NOMO-1 treated with dmso at 0.1 percent for 144 hours (cell line): ENCODE data around the gene C1orf21.

Experiments used
- DNase-seq: peaks from one replicate; lab custom pipeline; 2025; ENCODE audit not compliant: unreplicated experiment; lab: John Stamatoyannopoulos, UW

Gene C1orf21

DNA sequence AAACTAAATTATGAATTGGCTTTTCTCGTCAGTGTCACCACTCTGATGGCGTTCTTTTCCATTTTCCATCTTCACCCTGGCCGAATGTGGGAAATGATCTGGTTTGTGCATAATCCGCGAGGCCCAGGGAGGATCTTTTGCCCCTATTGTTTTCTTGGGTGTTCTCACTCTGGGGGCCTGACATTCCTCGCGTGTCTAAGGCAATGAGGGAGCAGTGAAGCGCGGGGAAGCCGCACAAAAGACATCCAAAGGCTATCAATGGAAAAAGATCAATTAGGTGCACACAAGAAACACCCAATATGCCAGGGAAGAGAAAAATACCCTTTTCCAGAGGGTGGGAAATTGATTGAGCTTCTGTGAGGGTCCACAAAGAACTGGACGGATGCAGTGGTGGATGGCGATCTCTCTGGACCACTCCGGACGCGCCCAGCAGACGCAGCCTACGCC, 941 bp upstream of the C1orf21 start:
- no peak for DNase-seq

DNA sequence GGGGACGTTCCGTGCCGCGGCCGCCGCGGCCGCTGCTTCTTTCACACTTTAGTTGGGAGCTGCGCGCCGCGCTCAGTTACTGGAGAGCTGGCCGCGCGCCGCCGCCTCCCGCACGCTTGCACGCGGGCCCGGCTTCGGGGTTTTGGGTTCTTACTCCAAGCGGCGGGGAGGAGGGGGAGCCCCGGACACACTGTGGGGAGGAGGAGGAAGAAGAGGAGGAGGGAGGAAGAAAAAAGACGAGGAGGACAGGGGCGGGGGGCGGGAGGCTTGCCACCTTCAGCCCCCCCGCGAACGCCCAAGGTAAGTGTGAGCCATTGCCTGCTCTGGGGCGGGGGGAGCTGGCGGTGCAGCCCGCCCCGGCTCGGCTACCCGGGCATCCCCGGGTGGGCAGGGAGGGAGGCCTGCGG, 243 bp downstream of the C1orf21 start:
- no peak for DNase-seq

DNA sequence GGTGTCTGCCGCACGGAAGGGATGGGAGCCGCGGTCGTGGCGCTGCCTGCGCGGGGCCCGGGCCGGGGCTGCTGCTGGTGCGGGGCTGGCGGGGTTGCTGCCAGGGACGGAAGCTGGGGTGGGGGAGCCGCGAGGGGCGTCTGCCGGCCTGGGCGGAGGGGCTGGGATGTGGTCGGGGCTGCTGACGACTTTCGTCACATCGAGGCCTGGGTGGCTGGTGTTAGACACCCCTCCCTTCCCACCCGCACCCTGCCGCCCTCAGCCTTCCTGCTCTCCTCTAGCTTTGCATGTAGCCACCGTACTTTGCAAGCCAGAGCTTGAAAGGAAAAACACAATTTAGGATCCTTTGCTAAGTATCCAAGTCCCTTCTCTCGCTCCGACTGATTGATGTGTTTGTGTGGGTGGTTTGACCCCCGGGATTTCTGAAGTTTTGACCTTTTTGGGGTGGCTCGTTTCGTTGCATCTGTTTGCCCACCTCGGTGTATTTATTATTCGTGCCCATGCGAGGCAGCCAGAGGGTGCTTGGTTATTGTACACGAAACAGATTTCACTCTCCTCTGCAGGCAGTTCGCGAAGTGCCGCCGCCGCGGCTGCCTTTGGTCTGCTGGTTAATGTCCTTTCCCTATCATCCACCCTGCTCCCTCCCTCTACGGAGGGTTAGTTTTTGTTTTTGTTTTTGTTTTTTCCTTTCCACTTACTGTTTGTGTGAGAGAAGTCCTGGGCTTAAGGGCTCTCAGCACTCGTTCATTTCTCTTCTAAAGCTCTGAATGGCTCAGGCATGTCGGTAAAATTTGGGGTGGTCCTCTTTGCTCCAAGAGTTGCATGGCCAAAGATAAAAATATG, 868 bp downstream of the C1orf21 start:
- DNase-seq: peak; percentile 7

GRCh38 chr1:184388319-184388889, 1.6 kb downstream of the C1orf21 start:
- no peak for DNase-seq

DNA sequence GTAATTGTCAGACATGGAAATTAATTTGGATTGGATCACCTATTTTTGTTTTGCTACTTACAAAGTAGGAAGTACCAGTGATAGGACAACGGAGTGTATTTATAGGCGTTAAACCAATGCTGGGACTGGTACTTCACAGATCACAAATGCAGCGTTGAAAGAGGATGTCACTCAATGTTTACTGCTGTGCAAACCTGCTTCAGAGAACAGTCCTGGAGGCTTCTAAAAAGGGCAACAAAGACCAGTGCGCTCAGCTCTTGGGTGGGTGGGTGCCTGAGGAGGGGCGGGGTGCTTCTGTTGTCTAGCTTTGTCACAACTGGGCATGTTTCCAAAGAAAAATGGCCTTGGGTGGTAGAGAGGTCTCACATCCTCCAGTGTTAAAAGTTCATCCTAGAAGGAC, 2.1 kb downstream of the C1orf21 start:
- DNase-seq: no peak

GRCh38 chr1:184389446-184389845, 2.6 kb downstream of the C1orf21 start:
- no peak for DNase-seq

GRCh38 chr1:184390889-184391288, 4.1 kb downstream of the C1orf21 start:
- no peak for DNase-seq

- no peak for DNase-seq
These were observed 5.2 kb downstream of the C1orf21 start for GRCh38 chr1:184392067-184392466.

GRCh38 chr1:184392779-184393522, 6.1 kb downstream of the C1orf21 start:
- DNase-seq: no peak

DNA sequence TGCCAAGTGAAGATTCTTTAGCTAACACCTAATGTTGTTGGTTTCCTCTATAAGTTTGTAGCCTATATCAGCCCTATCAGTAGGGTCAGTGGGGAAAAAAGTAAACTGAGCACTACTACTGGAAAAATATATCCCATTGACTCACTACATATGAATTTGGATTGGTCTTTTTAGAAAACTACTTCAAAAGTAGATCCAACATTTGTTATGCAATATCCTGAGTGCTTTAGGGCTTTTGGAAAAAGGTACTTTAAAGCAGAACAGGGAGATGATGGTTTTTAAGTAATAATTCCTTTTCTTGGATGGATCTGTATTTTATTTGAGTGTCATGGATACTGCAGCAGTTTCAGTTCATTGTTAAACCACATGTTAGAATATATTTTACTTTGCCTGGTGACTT, 7.1 kb downstream of the C1orf21 start:
- no peak for DNase-seq

DNA sequence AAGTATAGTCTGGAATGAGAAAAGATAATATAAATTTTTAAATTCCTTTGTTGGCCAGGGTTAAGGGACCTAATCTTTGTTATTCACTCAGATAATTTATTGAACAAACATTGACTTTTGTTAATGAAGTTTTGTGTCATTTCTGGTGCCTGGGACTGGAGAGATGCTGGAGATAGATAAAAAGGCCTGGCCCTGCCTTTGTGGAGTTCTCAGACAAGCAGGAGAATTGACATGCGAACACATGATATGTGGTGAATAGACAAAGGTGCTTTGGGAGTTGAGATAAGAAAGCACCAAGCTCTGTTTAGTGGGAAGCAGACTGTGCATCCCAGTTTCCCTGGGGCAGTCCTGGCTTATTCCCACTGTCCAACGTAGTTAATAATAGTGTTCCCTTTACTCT, 8.5 kb downstream of the C1orf21 start:
- DNase-seq: no peak

DNA sequence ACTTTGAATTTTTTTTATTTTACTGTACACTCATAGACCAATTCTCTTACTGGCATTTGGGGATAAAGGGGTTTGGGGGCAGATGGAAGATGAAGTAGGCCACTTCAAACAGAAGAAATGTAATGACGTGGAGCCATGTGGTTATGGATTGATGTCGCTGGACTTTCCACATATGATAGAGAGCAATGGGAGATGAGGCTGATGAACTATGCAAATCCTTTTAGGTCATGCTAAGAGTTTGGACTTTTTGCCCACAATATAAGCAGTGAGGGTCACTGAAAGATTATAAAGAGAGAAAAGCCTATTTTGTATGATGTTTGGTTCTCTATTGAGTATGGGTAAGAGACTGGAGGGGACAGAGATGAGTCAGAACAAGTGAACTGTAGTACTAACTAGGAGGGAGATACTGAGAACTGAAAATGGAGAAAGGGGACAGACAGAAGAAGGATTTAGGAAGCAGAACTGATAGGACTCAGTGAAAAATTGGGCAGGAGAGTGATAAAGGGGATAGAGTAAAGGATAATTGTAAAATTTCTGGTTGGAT, 9.2 kb downstream of the C1orf21 start:
- no peak for DNase-seq

- DNase-seq: no peak
These were observed 12.5 kb downstream of the C1orf21 start for GRCh38 chr1:184399192-184399847.

DNA sequence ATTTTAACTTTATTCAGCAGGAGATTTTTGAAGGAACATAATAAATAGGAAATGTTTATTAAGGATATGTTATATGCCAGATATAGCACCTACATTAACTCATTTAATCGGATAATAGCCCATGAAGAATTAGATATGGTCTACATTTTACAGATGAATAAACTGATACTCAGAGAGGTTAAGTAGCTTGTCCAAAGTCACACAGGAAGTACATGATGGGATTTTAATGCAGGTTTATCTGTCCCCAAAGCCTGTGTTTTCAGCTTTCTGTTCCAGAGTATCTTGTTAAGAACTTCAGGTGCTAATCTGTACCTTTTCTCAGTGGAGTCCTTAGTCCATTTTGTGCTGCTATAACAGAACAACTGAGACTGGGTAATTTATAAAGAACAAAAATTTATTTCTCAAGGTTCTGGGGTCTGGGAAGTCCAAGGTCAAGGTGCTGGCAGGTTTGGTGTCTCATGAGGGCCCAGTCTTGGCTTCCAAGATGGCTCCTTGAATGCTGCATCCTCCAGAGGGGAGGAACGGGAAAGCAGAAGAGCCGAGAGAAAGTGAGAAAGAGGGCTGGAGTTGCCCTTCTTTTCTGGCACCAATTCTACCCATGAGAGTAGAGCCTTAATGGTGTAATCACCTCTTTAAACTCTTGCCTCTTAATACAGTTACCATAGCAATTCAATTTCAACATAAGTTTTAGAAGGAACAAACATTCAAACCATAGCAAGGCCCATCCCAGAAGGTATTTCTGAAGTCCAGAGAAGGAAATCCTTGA, 17.3 kb downstream of the C1orf21 start:
- DNase-seq: no peak

DNA sequence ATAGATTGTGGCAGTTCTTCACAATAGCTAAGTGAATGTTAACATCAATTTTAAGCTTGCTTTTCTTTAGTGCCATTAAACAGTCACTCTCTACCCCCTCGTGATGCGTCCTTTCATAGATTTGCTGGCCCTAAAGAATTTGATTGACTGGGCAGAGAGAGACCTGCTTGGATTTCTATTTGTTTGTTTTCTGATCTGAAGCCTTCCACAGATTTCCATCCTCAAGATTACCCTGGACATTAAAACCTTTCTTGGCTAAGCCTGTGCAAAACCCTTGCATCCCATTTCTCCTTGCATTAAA, 17.8 kb downstream of the C1orf21 start:
- no peak for DNase-seq

DNA sequence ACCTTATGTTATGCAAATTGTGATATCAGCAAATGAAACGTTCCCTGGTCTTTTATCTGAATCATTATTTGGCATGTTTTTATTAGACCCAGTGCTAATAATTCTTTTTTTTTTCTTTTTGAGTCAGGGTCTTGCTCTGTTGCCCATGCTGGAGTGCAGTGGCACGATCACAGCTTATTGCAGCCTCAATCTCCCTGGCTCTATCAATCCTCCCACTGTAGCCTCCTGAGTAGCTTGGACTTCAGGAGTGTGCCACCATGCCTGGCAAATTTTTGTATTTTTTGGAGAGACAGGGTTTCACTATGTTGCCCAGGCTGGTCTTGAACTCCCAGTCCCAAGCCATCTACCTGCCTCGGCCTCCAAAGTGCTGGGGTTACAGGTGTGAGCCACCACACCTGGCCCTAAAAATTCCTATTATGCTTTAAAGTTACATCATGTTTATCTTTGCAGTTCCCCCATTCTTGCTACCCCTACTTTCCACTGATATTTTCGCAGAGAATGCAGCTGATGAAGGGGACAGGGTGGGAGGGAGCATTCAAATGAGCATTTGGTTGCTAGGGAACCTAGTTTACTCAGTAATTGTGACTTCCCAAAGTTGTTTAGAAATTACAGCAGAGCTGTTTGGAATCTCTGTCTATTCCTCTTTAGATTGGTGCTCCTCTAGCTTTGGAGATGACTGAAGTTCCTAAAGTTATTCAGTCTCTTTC, 18.4 kb downstream of the C1orf21 start:
- DNase-seq: no peak

DNA sequence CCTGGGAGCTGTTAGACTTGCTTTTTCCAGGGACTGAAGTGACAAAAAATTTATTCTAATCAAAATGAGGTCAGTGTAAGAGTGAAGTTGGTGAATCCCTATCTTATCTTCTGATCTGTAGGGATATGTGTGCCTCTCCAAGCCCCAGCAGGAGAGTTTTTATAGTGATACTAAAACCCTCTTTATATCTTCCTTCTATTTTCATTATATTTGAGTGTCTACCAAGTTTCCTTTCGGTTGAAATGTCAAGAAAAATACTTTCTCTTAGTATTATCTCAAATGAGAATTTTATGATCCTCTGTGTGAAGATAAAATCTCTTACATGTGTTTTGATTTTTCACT, 18.9 kb downstream of the C1orf21 start:
- DNase-seq: no peak

DNA sequence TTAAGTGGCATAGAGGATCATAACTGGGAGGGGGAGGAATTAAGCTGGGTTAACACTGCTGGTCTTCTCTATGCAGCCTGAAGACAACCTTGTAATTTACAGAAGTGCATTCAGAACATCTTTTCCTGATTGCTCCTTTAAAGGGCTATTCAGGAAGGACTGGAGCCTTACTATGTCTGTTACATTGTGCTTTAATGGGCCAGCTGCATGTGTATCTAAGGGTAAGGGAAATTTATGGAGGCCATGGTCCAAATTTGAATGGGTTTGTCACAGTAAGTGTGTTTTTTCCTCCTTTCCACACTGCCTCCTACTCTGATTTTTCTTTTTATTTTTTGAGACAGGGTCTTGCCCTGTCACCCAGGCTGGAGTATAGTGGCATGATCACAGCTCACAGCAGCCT, 19.6 kb downstream of the C1orf21 start:
- no peak for DNase-seq

DNA sequence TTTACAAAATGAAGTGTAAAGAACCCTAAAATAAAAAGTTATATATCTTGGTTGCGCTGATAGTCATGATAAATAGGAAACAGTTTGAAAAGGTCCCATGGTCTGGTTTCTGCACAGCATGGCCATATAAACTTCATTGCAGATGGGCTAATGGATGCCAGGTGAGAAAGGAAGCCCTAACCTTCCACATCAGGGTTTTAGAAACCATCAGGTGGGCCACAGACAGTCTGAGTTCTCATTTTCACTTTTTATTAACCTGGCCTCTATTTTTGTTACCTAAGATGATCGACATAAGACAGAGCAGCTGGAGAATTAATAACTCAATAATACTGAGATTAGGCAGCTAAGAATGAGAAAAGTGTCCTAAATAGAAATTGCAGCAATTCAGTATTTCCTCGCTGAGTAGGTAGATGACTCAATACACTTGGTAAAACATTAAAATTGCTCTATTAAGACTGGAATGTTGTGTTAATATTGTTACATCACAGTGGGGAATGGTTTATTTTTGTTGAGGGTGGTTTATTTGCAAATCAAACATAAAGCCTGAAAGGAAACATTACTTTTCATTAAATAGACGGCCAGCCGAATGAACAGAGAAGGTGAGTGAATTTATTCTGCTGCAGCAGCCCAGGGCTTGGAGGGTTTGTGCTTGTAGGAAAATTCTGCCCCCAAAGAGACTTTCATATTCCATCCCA, 21.1 kb downstream of the C1orf21 start:
- no peak for DNase-seq

GRCh38 chr1:184408580-184408979, 21.8 kb downstream of the C1orf21 start:
- no peak for DNase-seq
